Measurements from ENCODE around the gene HDGF. TPM values are rescaled to one million over a fixed set of nuclear protein-coding genes. Genes with fewer than 3 reads are reported as not detected.

HDGF gene
- total and polyA plus RNA-seq, 2 of the 8 experiments (the other 6 are each of a cell fraction or from before 2014, with no cell fraction given): 145 to 391 TPM

- no peak overlapping the region for H3K56ac ChIP-seq (replicated peaks; ENCODE audit: insufficient read length, low read depth, low read length)
- H3K27me3 ChIP-seq (replicated peaks in 1 of 4; ENCODE audit: control insufficient read depth in 3 of 4, extremely low read depth in 1 of 4, insufficient read depth in 3 of 4, low read length in 3 of 4): no peaks in the 10 kb centered on the region
- peaks cover 31 to 82% (median 68%) of the 10 kb centered on the region in 4 experiments for H3K36me3 ChIP-seq (ENCODE audit: control insufficient read depth in 2 of 4, insufficient read depth in 4 of 4, low read length in 3 of 4)
- H2AFZ ChIP-seq (ENCODE audit: low read length): no peak overlapping the region
- no peak overlapping the region for H2BK5ac ChIP-seq (ENCODE audit: low read depth, low read length)
- peaks cover 3 to 8% of the 10 kb centered on the region in 2 experiments for H4K20me1 ChIP-seq (replicated peaks in 1 of 2; ENCODE audit: control insufficient read depth in 1 of 2, insufficient read depth in 2 of 2, low read length in 2 of 2)
- no peak overlapping the region for H2BK120ac ChIP-seq (replicated peaks; ENCODE audit: low read depth, low read length)
- 100% methylated on average over 5 of the region's 5 CpGs; no CpG with 5 or more reads in 1 of the 2 experiments for WGBS, 2 experiments (ENCODE audit: extremely low coverage in 1 of 2, insufficient coverage in 1 of 2, insufficient read length in 1 of 2, insufficient replicate concordance in 2 of 2, low coverage in 1 of 2, low lambda C conversion rate in 2 of 2, missing lambda C conversion rate in 1 of 2)
- ChIA-PET POLR2A (ENCODE audit: partially characterized antibody) (interaction anchor here (1.1 to 1.5 kb wide), 2 partner anchors 10 to 11 kb away, joined by 4 read pairs; no protein-coding TSS in a partner anchor), CTCF (ENCODE audit: partially characterized antibody) (interaction anchor here (0.7 to 31.8 kb wide), 17 partner anchors 11 to 126 kb away, joined by 3 to 491 read pairs (median 9); partner anchors contain the start of genes INSRR, ISG20L2, METTL25B and NTRK1)
- H3K27ac ChIP-seq (ENCODE audit: low read depth, low read length): no peak overlapping the region
- no peak overlapping the region for H3K14ac ChIP-seq (ENCODE audit: insufficient read length)
- H3K79me1 ChIP-seq (ENCODE audit: low read depth, low read length): peaks cover 3% of the 10 kb centered on the region
- no peak overlapping the region for H2BK15ac ChIP-seq (ENCODE audit: low read length)
- no peak overlapping the region for H4K5ac ChIP-seq (ENCODE audit: insufficient read length, low read depth, low read length)
- no peak overlapping the region for H3K4me3 ChIP-seq (ENCODE audit: extremely low read depth in 1 of 4, insufficient read depth in 2 of 4, low read depth in 3 of 4, low read length in 4 of 4)
- H3K4me1 ChIP-seq (replicated peaks in 1 of 4; ENCODE audit: control insufficient read depth in 3 of 4, insufficient read depth in 4 of 4, low read length in 3 of 4): no peaks in the 10 kb centered on the region
- no peak for DNase-seq (ENCODE audit: low read depth in 1 of 2, low spot score in 2 of 2)
- no peaks in the 10 kb centered on the region for H3K79me2 ChIP-seq (ENCODE audit: control insufficient read depth in 1 of 2, insufficient read depth in 2 of 2, low read length in 2 of 2)
- no peak overlapping the region for H3K4ac ChIP-seq (replicated peaks; ENCODE audit: insufficient read length, low read depth, low read length)
- no peak overlapping the region for H2BK20ac ChIP-seq (ENCODE audit: low read length)
- H3K4me2 ChIP-seq (ENCODE audit: insufficient read depth in 1 of 2, low read depth in 2 of 2, low read length in 2 of 2): no peak overlapping the region
- no peak overlapping the region for H2BK12ac ChIP-seq (ENCODE audit: low read depth, low read length)
- H4K91ac ChIP-seq (replicated peaks; ENCODE audit: insufficient read length, low read length): no peak overlapping the region
- no peak overlapping the region for H2AK5ac ChIP-seq (ENCODE audit: low read depth, low read length)
- no peaks in the 10 kb centered on the region for H3K9me3 ChIP-seq (ENCODE audit: insufficient read depth in 2 of 2, low read depth in 1 of 2, low read length in 1 of 2)
- TF ChIP-seq TCF12 (IDR thresholded peaks at IDR 0.05; ENCODE audit: low read depth, low read length) (no peak), SUZ12 (IDR thresholded peaks at IDR 0.05; ENCODE audit: low read length) (no peak), EZH2 (IDR thresholded peaks at IDR 0.05; ENCODE audit: low read depth, low read length, severe bottlenecking) (no peak), KDM5A (IDR thresholded peaks at IDR 0.05; ENCODE audit: low read length) (no peak)
- H3K23me2 ChIP-seq (ENCODE audit: low read depth, low read length): 0 out of 2 replicates have a peak, but pooled peaks cover 2% of the 10 kb centered on the region
- no peak for FAIRE-seq
- H3K18ac ChIP-seq (ENCODE audit: extremely low read depth, low read length): no peak overlapping the region
- no peak overlapping the region for H3K9ac ChIP-seq (replicated peaks in 1 of 4; ENCODE audit: extremely low read depth in 1 of 4, low read depth in 3 of 4, low read length in 3 of 4)
- no peak overlapping the region for H4K8ac ChIP-seq (ENCODE audit: extremely low read depth, insufficient read depth, low read length)
- no peak overlapping the region for H3K23ac ChIP-seq (ENCODE audit: insufficient read length)
These were observed 43.9 kb upstream of the HDGF start for GRCh38 chr1:156795374-156795733.

Measured in H1 (cell line).